GM12801 (cell line): Measurements from ENCODE around the gene TMEM60.

Source experiments
- TF ChIP-seq, protein P1 (sequence below): IDR thresholded peaks from one replicate; pipeline ENCODE4 v1.5.1; 2011; ENCODE audit warnings: control low read depth; ENCODE audit not compliant: insufficient read length; ENCODE audit errors: extremely low read depth

The TMEM60 gene

DNA sequence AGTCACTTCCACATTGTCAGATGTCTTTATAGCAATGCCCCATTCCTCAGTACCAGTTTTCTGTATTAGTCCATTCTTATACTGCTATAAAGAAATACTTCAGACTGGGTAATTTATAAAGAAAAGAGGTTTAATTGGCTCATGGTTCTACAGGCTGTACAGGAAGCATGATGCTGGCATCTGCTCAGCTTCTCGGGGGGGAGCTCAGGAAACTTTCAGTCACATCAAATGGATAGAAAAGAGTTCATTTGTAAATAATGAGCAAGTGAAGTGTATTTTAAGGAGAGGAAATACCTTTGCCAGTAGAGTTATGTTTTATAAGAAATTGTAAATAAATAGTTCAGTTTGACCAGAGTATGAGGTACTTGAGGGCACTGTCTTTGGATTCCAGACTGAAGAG, 50.5 kb downstream of the TMEM60 start:
- TF ChIP-seq, protein P1, sequence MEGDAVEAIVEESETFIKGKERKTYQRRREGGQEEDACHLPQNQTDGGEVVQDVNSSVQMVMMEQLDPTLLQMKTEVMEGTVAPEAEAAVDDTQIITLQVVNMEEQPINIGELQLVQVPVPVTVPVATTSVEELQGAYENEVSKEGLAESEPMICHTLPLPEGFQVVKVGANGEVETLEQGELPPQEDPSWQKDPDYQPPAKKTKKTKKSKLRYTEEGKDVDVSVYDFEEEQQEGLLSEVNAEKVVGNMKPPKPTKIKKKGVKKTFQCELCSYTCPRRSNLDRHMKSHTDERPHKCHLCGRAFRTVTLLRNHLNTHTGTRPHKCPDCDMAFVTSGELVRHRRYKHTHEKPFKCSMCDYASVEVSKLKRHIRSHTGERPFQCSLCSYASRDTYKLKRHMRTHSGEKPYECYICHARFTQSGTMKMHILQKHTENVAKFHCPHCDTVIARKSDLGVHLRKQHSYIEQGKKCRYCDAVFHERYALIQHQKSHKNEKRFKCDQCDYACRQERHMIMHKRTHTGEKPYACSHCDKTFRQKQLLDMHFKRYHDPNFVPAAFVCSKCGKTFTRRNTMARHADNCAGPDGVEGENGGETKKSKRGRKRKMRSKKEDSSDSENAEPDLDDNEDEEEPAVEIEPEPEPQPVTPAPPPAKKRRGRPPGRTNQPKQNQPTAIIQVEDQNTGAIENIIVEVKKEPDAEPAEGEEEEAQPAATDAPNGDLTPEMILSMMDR, result no peak

DNA sequence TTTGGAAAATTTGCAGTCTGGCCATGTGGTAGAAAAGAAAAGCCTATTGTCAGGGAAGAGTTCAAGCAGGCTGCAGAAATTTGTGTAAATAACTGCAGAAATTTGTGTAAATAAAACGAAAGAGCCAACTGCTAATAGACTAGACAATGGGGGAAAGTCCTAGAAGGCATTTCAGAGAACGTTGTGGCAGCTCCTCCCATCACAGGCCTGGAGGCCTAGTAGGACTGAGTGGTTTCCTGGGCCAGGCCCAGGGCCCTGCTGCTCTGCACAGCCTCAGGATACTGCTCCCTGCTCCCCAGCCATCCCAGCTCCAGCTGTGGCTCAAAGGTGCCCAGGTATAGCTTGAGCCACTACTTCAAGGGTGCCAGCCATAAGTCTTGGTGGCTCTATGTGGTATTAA, 51.1 kb downstream of the TMEM60 start:
- TF ChIP-seq, protein P1, result no peak

DNA sequence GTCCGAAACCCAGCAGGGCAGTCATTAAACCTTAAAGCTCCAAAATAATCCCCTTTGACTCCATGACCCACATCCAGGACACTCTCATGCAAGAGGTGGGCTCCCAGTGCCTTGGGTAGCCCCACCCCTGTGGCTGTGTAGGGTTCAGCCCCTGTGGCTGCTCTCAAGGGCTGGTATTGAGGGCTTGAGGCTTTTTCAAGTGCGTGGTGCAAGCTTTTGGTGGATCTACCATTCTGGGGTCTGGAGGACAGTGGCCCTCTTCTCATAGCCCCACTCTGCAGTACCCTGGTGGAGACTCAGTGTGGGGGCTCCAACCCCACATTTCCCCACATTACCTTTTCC, 51.4 kb downstream of the TMEM60 start:
- TF ChIP-seq, protein P1, result no peak

DNA sequence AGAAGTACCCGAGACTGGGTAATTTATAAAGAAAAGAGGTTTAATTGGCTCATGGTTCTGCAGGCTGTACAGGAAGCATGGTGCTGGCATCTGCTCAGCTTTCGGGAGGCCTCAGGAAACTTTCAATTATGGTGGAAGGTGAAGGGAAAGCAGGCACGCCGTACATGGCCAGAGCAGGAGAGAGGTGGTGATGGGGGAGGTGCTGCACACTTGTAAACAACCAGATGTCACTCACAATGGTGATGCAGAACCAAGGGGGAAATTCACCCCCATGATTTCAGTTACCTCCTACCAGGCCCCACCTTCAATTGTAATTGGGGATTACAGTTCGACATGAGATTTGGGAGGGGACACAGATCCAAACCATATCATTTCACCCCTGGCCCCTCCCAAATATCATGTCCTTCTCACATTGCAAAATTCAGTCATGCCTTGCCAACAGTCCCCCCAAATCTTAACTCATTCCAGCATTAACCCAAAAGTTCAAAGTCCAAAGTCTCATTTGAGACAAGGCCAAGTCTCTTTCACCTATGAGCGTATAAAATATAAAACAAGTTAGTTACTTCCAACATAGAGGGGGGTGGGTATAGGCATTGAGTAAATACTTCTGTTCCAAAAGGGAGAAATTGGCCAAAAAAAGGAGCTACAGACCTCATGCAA, 51.9 kb downstream of the TMEM60 start:
- TF ChIP-seq, protein P1, result no peak

DNA sequence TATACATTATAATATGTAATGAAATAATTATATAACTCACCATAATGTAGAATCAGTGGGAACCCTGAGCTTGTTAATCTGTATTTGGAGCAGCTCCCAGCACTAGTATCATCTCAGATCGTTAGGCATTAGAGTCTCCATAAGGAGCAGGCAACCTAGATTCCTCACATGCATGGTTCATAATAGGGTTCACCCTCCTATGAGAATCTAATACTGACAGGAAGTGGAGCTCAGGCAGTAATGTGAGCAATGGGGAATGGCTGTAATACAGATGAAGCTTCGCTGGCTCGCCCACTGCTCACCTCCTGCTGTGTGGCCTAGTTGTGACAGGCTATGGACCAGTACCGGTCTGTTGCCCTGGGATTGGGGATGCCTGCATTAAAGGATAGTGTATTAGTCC, 52.5 kb downstream of the TMEM60 start:
- TF ChIP-seq, protein P1, result no peak
